Suprapubic skin (tissue), 4 donors: ENCODE results near the gene SLC18B1.

Source experiments
- CTCF ChIP-seq, 2 donors: fragments of 200-600 bp in 1 of 2; fragments of 450-650 bp in 1 of 2; sonication (generic) in 1 of 2; IDR thresholded peaks; one replicate each; pipeline ENCODE4 v1.5.1; 2016 to 2019; ENCODE audit warnings: antibody characterized with exemption in 2 of 2, mild to moderate bottlenecking in 1 of 2, moderate library complexity in 1 of 2
- POLR2A ChIP-seq, 2 donors: fragments of 450-650 bp; IDR thresholded peaks; one replicate each; pipeline ENCODE4 v1.6.1; 2017; ENCODE audit warnings: antibody characterized with exemption in 2 of 2, mild to moderate bottlenecking in 2 of 2, moderate library complexity in 2 of 2
- POLR2AphosphoS5 ChIP-seq, 3 donors: sonication (generic); formaldehyde crosslinking; IDR thresholded peaks; one replicate each; pipeline ENCODE4 v1.6.1; 2017; ENCODE audit warnings: antibody characterized with exemption in 3 of 3

GRCh38 chr6:132818404-132819359 is 20.2 kb upstream of the SLC18B1 start:
- TF ChIP-seq POLR2A (IDR thresholded peaks at IDR 0.05) (no peak), CTCF (IDR thresholded peaks at IDR 0.05) (no peak), POLR2AphosphoS5 (IDR thresholded peaks at IDR 0.05) (no peak)
